Breast epithelium (tissue), 4 donors: Measurements from ENCODE around the gene FMNL3. TPM values are rescaled to one million over a fixed set of nuclear protein-coding genes. Genes with fewer than 3 reads are reported as not detected.

Experiments used
- DNase-seq, 2 donors: peaks; one replicate each; pipeline ENCODE4 v3.0.0-alpha.2; 2019; ENCODE audit warnings: low spot score in 2 of 2
- H3K27ac ChIP-seq, 2 donors: fragments of 200-600 bp; sonication (generic) in 1 of 2; one replicate each; pipeline ENCODE4 v1.5.1; 2016 to 2019; ENCODE audit warnings: mild to moderate bottlenecking in 1 of 2
- H3K27me3 ChIP-seq, 2 donors: fragments of 200-600 bp; sonication (generic) in 1 of 2; one replicate each; pipeline versions ENCODE4 v1.5.1 to v1.6.0; 2017 to 2019; ENCODE audit warnings: control low read depth in 1 of 2, mild to moderate bottlenecking in 1 of 2
- H3K36me3 ChIP-seq: fragments of 200-600 bp; one replicate; pipeline ENCODE4 v1.5.1; 2019
- H3K4me1 ChIP-seq, 2 donors: fragments of 200-600 bp; sonication (generic); one replicate each; pipeline ENCODE4 v1.5.1; 2016 to 2019; ENCODE audit warnings: control low read depth in 1 of 2
- H3K4me3 ChIP-seq, 3 donors: fragments of 200-600 bp; sonication (generic); 1 replicate in 2 of 3; 2 replicates in 1 of 3; pipeline ENCODE4 v1.5.1; 2016 to 2019; ENCODE audit warnings: mild to moderate bottlenecking in 3 of 3, moderate library complexity in 2 of 3
- H3K9me3 ChIP-seq, 2 donors: fragments of 200-600 bp; sonication (generic) in 1 of 2; one replicate each; pipeline ENCODE4 v1.5.1; 2016 to 2019; ENCODE audit warnings: control low read depth in 1 of 2
- CTCF ChIP-seq, 3 donors: fragments of 450-650 bp; IDR thresholded peaks; one replicate each; pipeline ENCODE4 v1.5.1; 2016 to 2017; ENCODE audit warnings: antibody characterized with exemption in 3 of 3, mild to moderate bottlenecking in 3 of 3, moderate library complexity in 3 of 3
- POLR2A ChIP-seq: fragments of 450-650 bp; IDR thresholded peaks from one replicate; pipeline ENCODE4 v1.6.1; 2016; ENCODE audit warnings: antibody characterized with exemption, mild to moderate bottlenecking, moderate library complexity
- POLR2AphosphoS5 ChIP-seq, 3 donors: sonication (generic); formaldehyde crosslinking; IDR thresholded peaks; one replicate each; pipeline ENCODE4 v1.6.1; 2017; ENCODE audit warnings: antibody characterized with exemption in 3 of 3
- intact Hi-C: fragments of 100-400 bp; cut with DNase I; formaldehyde crosslinking; loops from one replicate; pipeline ENCODE4 v1.15.1; 2023; ENCODE audit warnings: low total_unique reads
- total RNA-seq, 3 donors: library from RNA; depleted of rRNA; stranded (reverse); fragments of >200 nt; gene quantifications; one replicate each; pipeline ENCODE4 v1.1.0, GENCODE V29; 2016

The FMNL3 gene
- total RNA-seq, 3 donors from 2014 or later: 9.8 to 13.8 (median 13.3) TPM

DNA sequence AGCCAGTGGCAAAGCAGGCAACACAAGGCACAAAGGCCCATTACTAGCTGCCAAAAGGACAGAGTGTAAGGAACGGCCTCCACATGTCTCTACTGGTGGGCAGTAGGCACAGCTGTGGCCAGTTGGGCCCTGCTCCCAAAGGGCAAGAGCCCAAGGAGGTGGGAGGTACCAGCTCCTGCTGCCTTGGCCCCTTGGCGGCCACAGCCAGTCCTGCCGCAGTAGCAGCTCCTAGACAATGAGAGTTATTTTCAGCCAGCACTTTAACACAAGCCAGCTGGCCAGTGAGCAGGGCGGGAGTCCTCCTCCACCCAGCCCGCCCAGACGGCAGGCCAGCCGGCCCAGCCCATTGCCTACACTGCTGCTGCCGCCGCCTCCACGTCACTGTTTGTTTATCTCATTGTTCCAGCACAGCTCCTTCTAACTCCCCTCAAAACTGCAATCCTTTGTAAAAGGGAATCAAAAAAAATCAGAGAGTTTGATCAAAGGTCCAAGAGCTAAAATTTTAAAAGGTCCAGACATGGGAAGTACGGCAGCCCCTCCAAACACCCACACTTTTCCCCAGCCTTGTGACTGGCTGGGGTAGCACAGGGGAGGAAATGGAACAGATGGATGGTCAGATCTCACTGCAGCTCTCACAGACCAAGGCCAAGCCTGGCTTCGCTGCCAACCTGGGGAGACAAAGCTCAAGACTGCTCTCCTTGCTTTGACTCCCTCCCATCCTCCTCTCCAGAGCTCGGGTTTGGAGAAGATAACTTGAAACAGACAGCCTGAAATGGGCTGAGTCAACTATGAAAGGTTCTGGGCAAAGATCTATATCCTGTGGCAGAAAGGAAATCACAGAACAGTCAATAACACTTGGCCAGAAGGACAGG, 33.5 kb downstream of the FMNL3 start:
- no peaks in the 10 kb centered on the region for H3K9me3 ChIP-seq
- DNase-seq: peak; percentile 81 to 93
- H3K4me3 ChIP-seq: peak overlapping the region in 1 of 3 donors; percentile 31
- H3K27me3 ChIP-seq: no peaks in the 10 kb centered on the region
- intact Hi-C loops: no loop called here
- TF ChIP-seq POLR2AphosphoS5 (IDR thresholded peaks at IDR 0.05) (peak; percentile 41 to 70 (median 66)), POLR2A (no peak), CTCF (IDR thresholded peaks at IDR 0.05) (peak in 2 of 3 donors; percentile 67 to 75)
- no peaks in the 10 kb centered on the region for H3K36me3 ChIP-seq
- peak overlapping the region; percentile 91 to 94 for H3K27ac ChIP-seq
- H3K4me1 ChIP-seq: peaks cover 0 to 31% of the 10 kb centered on the region in 2 donors

DNA sequence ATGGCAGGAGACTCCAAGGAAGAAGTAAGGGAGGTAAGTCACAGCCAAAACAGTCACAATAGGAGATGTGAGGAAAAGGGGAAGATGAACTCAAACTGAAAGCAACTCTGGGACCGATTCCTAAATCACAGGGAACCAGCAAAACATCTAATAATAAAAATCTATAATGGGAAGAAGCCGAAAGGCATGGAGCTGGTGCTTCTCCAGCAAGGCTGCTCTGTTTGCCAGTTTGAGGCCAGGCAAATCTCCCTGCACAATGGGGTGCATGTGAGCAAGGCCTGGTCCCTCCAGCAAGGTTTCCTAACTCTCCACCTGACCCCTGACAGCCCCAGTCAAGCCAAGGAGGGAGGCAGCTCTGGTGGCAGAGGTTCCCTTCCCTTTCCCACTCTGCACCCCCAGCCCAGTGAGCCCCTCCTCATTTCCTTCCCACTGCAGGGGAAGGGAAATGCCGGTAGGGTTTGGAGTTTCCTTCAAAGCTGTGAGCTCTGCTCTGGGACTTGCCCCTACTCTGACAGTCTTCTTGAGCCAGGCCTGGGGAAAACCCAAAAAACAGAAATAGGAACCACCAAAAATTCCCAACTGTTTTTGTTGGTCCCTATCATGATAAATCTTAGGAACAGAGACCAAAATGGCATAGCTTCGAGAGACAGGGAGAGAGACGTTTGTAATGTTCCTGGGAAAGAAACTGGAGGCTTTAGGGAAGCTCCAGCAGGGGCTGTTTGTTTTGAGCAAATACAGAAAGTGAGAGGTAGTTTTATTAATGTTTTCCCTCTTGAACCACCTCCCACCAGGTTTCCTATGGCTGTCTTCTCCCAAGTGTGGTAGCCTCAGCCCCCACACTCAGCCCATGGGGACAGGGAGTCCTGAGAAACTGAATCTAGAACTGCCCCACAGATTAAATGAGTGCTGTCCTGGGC, 34.6 kb downstream of the FMNL3 start:
- peaks cover 0 to 31% of the 10 kb centered on the region in 2 donors for H3K4me1 ChIP-seq
- peak overlapping the region; percentile 91 to 94 for H3K27ac ChIP-seq
- intact Hi-C loops: no loop called here
- no peaks in the 10 kb centered on the region for H3K9me3 ChIP-seq
- no peak overlapping the region for H3K4me3 ChIP-seq
- DNase-seq: no peak
- no peak for TF ChIP-seq POLR2AphosphoS5 (IDR thresholded peaks at IDR 0.05)
- TF ChIP-seq CTCF (IDR thresholded peaks at IDR 0.05): no peak
- no peak for TF ChIP-seq POLR2A
- H3K36me3 ChIP-seq: no peaks in the 10 kb centered on the region
- H3K27me3 ChIP-seq: no peaks in the 10 kb centered on the region

DNA sequence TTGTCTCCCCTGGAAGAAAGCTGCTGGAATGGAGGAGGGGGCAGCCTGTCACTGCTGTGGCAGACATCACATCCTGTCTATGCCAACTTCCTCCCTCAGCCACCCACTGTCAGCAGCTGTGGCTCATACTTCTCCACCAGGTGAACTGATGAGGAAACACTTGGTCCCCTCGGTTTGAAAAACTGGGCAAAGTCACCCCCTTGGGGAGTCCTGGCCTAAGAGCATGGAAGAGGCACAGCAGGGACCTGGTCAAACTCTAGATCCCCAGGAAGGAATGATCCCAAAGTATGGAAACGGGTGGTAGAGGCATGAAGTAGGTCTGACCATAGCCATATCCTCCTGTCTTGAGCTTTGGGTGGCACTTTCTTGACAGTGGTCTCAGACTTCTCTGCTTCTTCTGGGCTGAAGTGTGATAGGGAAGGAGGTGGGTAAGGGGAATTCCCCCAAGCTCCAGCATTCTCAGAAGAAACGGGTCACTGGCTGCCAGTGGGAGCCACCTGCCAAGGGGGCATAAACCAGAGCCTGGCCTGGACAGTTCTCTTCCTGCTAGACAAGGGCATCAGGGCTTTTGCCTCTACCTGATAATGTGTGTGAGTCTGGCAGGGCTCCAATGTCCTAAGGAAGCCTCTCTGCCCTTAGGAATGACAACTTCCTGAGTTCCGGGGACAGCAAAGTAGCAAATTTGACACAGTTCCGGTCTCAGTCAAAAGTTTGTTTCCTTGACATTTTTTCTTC, 36.0 kb downstream of the FMNL3 start:
- Histone ChIP-seq H3K36me3 (no peaks in the 10 kb centered on the region), H3K4me1 (peaks cover 0 to 31% of the 10 kb centered on the region in 2 donors), H3K4me3 (no peak overlapping the region), H3K27ac (peak overlapping the region; percentile 91 to 94), H3K9me3 (no peaks in the 10 kb centered on the region), H3K27me3 (no peaks in the 10 kb centered on the region)
- TF ChIP-seq POLR2AphosphoS5 (IDR thresholded peaks at IDR 0.05): no peak
- TF ChIP-seq POLR2A: no peak
- no peak for TF ChIP-seq CTCF (IDR thresholded peaks at IDR 0.05)
- intact Hi-C loops: no loop called here
- DNase-seq: no peak

- TF ChIP-seq POLR2A (no peak), CTCF (IDR thresholded peaks at IDR 0.05) (no peak), POLR2AphosphoS5 (IDR thresholded peaks at IDR 0.05) (no peak)
- Histone ChIP-seq H3K4me1 (peaks cover 0 to 26% of the 10 kb centered on the region in 2 donors), H3K36me3 (no peaks in the 10 kb centered on the region), H3K27ac (no peak overlapping the region), H3K9me3 (no peaks in the 10 kb centered on the region), H3K4me3 (no peak overlapping the region), H3K27me3 (no peaks in the 10 kb centered on the region)
- DNase-seq: no peak
- intact Hi-C loops: no loop called here
Measured at GRCh38 chr12:49669796-49670195, 37.4 kb downstream of the FMNL3 start.
